Measurements from ENCODE around the gene SEC61A2. TPM values are rescaled to one million over a fixed set of nuclear protein-coding genes. Genes with fewer than 3 reads are reported as not detected.
"Not testable (repeated sequence)": the region's sequence is repeated elsewhere in the genome, so short reads cannot be mapped to it uniquely, and the experiment has no call there.

Gene SEC61A2
- total RNA-seq, 1 donor from 2014 or later: 6.0 TPM

- DNase-seq (ENCODE audit: extremely low read depth, low read depth, low spot score): no peak
Observed at GRCh38 chr10:12158111-12158510, 28.6 kb downstream of the SEC61A2 start.

GRCh38 chr10:12160664-12161063 is 31.2 kb downstream of the SEC61A2 start:
- DNase-seq (ENCODE audit: extremely low read depth, low read depth, low spot score): no peak

GRCh38 chr10:12162927-12163326 is 33.5 kb downstream of the SEC61A2 start:
- no peak for DNase-seq (ENCODE audit: extremely low read depth, low read depth, low spot score)

- no peak for DNase-seq (ENCODE audit: extremely low read depth, low read depth, low spot score)
Observed at GRCh38 chr10:12164085-12164484, 34.6 kb downstream of the SEC61A2 start.

GRCh38 chr10:12165036-12165435 is 35.6 kb downstream of the SEC61A2 start:
- DNase-seq (ENCODE audit: extremely low read depth, low read depth, low spot score): no peak

- no peak for DNase-seq (ENCODE audit: extremely low read depth, low read depth, low spot score)
Observed at GRCh38 chr10:12165999-12166775, 36.7 kb downstream of the SEC61A2 start.

- DNase-seq (ENCODE audit: extremely low read depth, low read depth, low spot score): not testable (repeated sequence)
Observed at GRCh38 chr10:12171512-12171911, 42.0 kb downstream of the SEC61A2 start.

- no peak for DNase-seq (ENCODE audit: extremely low read depth, low read depth, low spot score)
Observed at GRCh38 chr10:12177642-12178041, 48.2 kb downstream of the SEC61A2 start.

- no peak for DNase-seq (ENCODE audit: extremely low read depth, low read depth, low spot score)
Observed at GRCh38 chr10:12179606-12180170, 50.2 kb downstream of the SEC61A2 start.

GRCh38 chr10:12180221-12180974 is 50.9 kb downstream of the SEC61A2 start:
- DNase-seq (ENCODE audit: extremely low read depth, low read depth, low spot score): no peak

- DNase-seq (ENCODE audit: extremely low read depth, low read depth, low spot score): no peak
Observed at GRCh38 chr10:12181065-12181775, 51.7 kb downstream of the SEC61A2 start.

GRCh38 chr10:12184165-12184564 is 54.7 kb downstream of the SEC61A2 start:
- no peak for DNase-seq (ENCODE audit: extremely low read depth, low read depth, low spot score)

- no peak for DNase-seq (ENCODE audit: extremely low read depth, low read depth, low spot score)
Observed at GRCh38 chr10:12186323-12186722, 56.8 kb downstream of the SEC61A2 start.

- DNase-seq (ENCODE audit: extremely low read depth, low read depth, low spot score): no peak
Observed at GRCh38 chr10:12187321-12187905, 57.9 kb downstream of the SEC61A2 start.

GRCh38 chr10:12188656-12189055 is 59.2 kb downstream of the SEC61A2 start:
- no peak for DNase-seq (ENCODE audit: extremely low read depth, low read depth, low spot score)

GRCh38 chr10:12189426-12189825 is 59.9 kb downstream of the SEC61A2 start:
- no peak for DNase-seq (ENCODE audit: extremely low read depth, low read depth, low spot score)

GRCh38 chr10:12191715-12192114 is 62.2 kb downstream of the SEC61A2 start:
- DNase-seq (ENCODE audit: extremely low read depth, low read depth, low spot score): no peak

- no peak for DNase-seq (ENCODE audit: extremely low read depth, low read depth, low spot score)
Observed at GRCh38 chr10:12193193-12193592, 63.7 kb downstream of the SEC61A2 start.

GRCh38 chr10:12194752-12195271 is 65.3 kb downstream of the SEC61A2 start:
- DNase-seq (ENCODE audit: extremely low read depth, low read depth, low spot score): no peak

- DNase-seq (ENCODE audit: extremely low read depth, low read depth, low spot score): no peak
Observed at GRCh38 chr10:12195281-12195602, 65.8 kb downstream of the SEC61A2 start.
